ENCODE measurements around the gene KCNG2.

Gene KCNG2

GRCh38 chr18:79800371-79801180, 2.8 kb downstream of the KCNG2 start:
- no peak for DNase-seq

GRCh38 chr18:79801217-79801616, 3.5 kb downstream of the KCNG2 start:
- no peak for DNase-seq

- DNase-seq: no peak
Observed at GRCh38 chr18:79801641-79802040, 3.9 kb downstream of the KCNG2 start.

- DNase-seq: no peak
Observed at GRCh38 chr18:79802298-79802697, 4.6 kb downstream of the KCNG2 start.

GRCh38 chr18:79803611-79804051, 5.9 kb downstream of the KCNG2 start:
- DNase-seq: no peak

- DNase-seq: no peak
Observed at GRCh38 chr18:79804130-79804787, 6.5 kb downstream of the KCNG2 start.

- DNase-seq: no peak
Observed at GRCh38 chr18:79805211-79805887, 7.6 kb downstream of the KCNG2 start.

GRCh38 chr18:79805926-79806487, 8.3 kb downstream of the KCNG2 start:
- no peak for DNase-seq

GRCh38 chr18:79806976-79807841, 9.5 kb downstream of the KCNG2 start:
- no peak for DNase-seq

- DNase-seq: no peak
Observed at GRCh38 chr18:79809482-79810192, 11.9 kb downstream of the KCNG2 start.

GRCh38 chr18:79812052-79812451, 14.3 kb downstream of the KCNG2 start:
- no peak for DNase-seq

- DNase-seq: no peak
Observed at GRCh38 chr18:79814373-79814772, 16.6 kb downstream of the KCNG2 start.

- DNase-seq: no peak
Observed at GRCh38 chr18:79815657-79816056, 17.9 kb downstream of the KCNG2 start.

- no peak for DNase-seq
Observed at GRCh38 chr18:79816092-79816491, 18.4 kb downstream of the KCNG2 start.

- DNase-seq: no peak
Observed at GRCh38 chr18:79816981-79817606, 19.4 kb downstream of the KCNG2 start.

- DNase-seq: no peak
Observed at GRCh38 chr18:79817607-79817998, 19.9 kb downstream of the KCNG2 start.

GRCh38 chr18:79818036-79818435, 20.3 kb downstream of the KCNG2 start:
- no peak for DNase-seq

- DNase-seq: no peak
Observed at GRCh38 chr18:79818631-79819030, 20.9 kb downstream of the KCNG2 start.

GRCh38 chr18:79819064-79819967, 21.6 kb downstream of the KCNG2 start:
- DNase-seq: no peak

- no peak for DNase-seq
Observed at GRCh38 chr18:79819968-79820351, 22.2 kb downstream of the KCNG2 start.
